ENCODE measurements around the gene CATSPERZ.

CATSPERZ gene

GRCh38 chr11:64285885-64286800 lies 14.0 kb upstream of the CATSPERZ start:
- peak in 2 of 3 experiments; percentile 62 to 74 for DNase-seq

GRCh38 chr11:64286801-64287159 lies 13.4 kb upstream of the CATSPERZ start:
- no peak for DNase-seq

GRCh38 chr11:64287676-64288352 lies 12.3 kb upstream of the CATSPERZ start:
- no peak for DNase-seq

- DNase-seq, result no peak
Measured at GRCh38 chr11:64288353-64288750, 11.8 kb upstream of the CATSPERZ start.

GRCh38 chr11:64289002-64289564 lies 11.1 kb upstream of the CATSPERZ start:
- no peak for DNase-seq

GRCh38 chr11:64290352-64291261 lies 9.6 kb upstream of the CATSPERZ start:
- DNase-seq, result no peak

- no peak for DNase-seq
Measured at GRCh38 chr11:64291262-64291751, 8.9 kb upstream of the CATSPERZ start, which contains the start of gene KCNK4. KCNK4 (plus strand) TSS chr11:64291302; CDS start chr11:64293019, 1,717 bp downstream.

- DNase-seq, result peak in 2 of 3 experiments; percentile 22 to 34
Measured at GRCh38 chr11:64291752-64292459, 8.3 kb upstream of the CATSPERZ start.

GRCh38 chr11:64292460-64293254 lies 7.5 kb upstream of the CATSPERZ start:
- DNase-seq, result no peak

- no peak for DNase-seq
Measured at GRCh38 chr11:64294774-64295173, 5.4 kb upstream of the CATSPERZ start.

GRCh38 chr11:64295760-64296159 lies 4.4 kb upstream of the CATSPERZ start:
- DNase-seq, result no peak

- DNase-seq, result no peak
Measured at GRCh38 chr11:64296236-64296635, 3.9 kb upstream of the CATSPERZ start.

GRCh38 chr11:64296830-64297698 lies 3.1 kb upstream of the CATSPERZ start:
- DNase-seq, result no peak

- DNase-seq, result no peak
Measured at GRCh38 chr11:64297699-64298358, 2.3 kb upstream of the CATSPERZ start.

GRCh38 chr11:64298966-64299846 lies 952 bp upstream of the CATSPERZ start:
- DNase-seq, result peak in 2 of 3 experiments; percentile 50 to 59

- no peak for DNase-seq
Measured at GRCh38 chr11:64303109-64304031, 3.2 kb downstream of the CATSPERZ start.

GRCh38 chr11:64304032-64304315 lies 3.8 kb downstream of the CATSPERZ start:
- DNase-seq, result no peak
